ENCODE data around the gene UBLCP1. TPM values are rescaled to one million over a fixed set of nuclear protein-coding genes. Genes with fewer than 3 reads are reported as not detected.

UBLCP1 gene
- total and polyA plus RNA-seq, 2 of the 8 experiments (the other 6 are each of a cell fraction or from before 2014, with no cell fraction given), result 13.0 to 40.9 TPM

DNA sequence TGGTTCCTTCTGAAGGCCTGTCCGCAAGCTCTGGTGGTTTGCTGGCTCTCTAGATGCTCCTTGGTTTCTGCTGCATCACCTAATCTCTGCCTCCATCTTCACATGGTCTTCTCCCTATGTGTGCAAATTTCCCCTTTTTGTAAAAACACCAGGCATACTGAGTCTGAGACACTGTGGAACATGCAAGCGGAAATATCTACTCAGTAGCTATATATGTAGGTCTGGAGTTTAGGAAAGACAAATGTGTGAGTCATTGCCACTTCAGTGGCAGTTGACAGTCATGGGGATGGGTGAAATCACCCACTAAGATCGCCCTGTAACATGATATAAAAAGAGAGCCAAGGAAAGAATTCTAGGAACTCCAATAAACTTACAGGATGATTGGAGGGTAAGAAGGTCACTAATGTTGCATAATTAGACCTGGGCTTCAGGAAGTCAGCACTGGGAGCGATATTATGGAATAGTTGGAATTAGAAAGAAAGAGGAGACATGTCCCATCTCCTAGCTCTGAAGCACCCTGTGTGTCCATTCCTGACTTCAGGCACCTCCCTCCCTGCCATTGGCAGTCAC lies 22.7 kb upstream of the UBLCP1 start:
- no peak overlapping the region for H3K4me2 ChIP-seq (ENCODE audit: insufficient read depth in 1 of 2, low read depth in 2 of 2, low read length in 2 of 2)
- H2BK120ac ChIP-seq (replicated peaks; ENCODE audit: low read depth, low read length), result no peak overlapping the region
- no peaks in the 10 kb centered on the region; the same call in 1 of the 2 replicates for H3K23me2 ChIP-seq (ENCODE audit: low read depth, low read length)
- no peak overlapping the region for H3K23ac ChIP-seq (ENCODE audit: insufficient read length)
- H3K79me1 ChIP-seq (ENCODE audit: low read depth, low read length), result no peaks in the 10 kb centered on the region
- H4K5ac ChIP-seq (ENCODE audit: insufficient read length, low read depth, low read length), result no peak overlapping the region
- ChIA-PET POLR2A (ENCODE audit: partially characterized antibody) (no interaction called here), CTCF (ENCODE audit: partially characterized antibody) (interaction anchor here (0.8 to 1.4 kb wide), 3 partner anchors 28 to 84 kb away, joined by 3 to 4 read pairs (median 4); no protein-coding TSS in a partner anchor)
- H2BK20ac ChIP-seq (ENCODE audit: low read length), result no peak overlapping the region
- H4K8ac ChIP-seq (ENCODE audit: extremely low read depth, insufficient read depth, low read length), result no peak overlapping the region
- H2AK5ac ChIP-seq (ENCODE audit: low read depth, low read length), result no peak overlapping the region
- H3K4ac ChIP-seq (replicated peaks; ENCODE audit: insufficient read length, low read depth, low read length), result no peak overlapping the region
- DNase-seq (ENCODE audit: low read depth in 1 of 2, low spot score in 2 of 2) (no peak), FAIRE-seq (no peak)
- H2BK5ac ChIP-seq (ENCODE audit: low read depth, low read length), result no peak overlapping the region
- no peaks in the 10 kb centered on the region for H4K20me1 ChIP-seq (replicated peaks in 1 of 2; ENCODE audit: control insufficient read depth in 1 of 2, insufficient read depth in 2 of 2, low read length in 2 of 2)
- H3K9ac ChIP-seq (replicated peaks in 1 of 4; ENCODE audit: extremely low read depth in 1 of 4, low read depth in 3 of 4, low read length in 3 of 4), result no peak overlapping the region
- no peak overlapping the region for H2AFZ ChIP-seq (ENCODE audit: low read length)
- H3K27me3 ChIP-seq (replicated peaks in 1 of 4; ENCODE audit: control insufficient read depth in 3 of 4, extremely low read depth in 1 of 4, insufficient read depth in 3 of 4, low read length in 3 of 4), result peaks cover 0 to 3% (median 0%) of the 10 kb centered on the region in 4 experiments; a peak in 1 of 7 replicates
- H2BK12ac ChIP-seq (ENCODE audit: low read depth, low read length), result no peak overlapping the region
- no peak overlapping the region for H2BK15ac ChIP-seq (ENCODE audit: low read length)
- no peak overlapping the region for H3K56ac ChIP-seq (replicated peaks; ENCODE audit: insufficient read length, low read depth, low read length)
- WGBS, 2 experiments (ENCODE audit: extremely low coverage in 1 of 2, insufficient coverage in 1 of 2, insufficient read length in 1 of 2, insufficient replicate concordance in 2 of 2, low coverage in 1 of 2, low lambda C conversion rate in 2 of 2, missing lambda C conversion rate in 1 of 2), result 87% methylated on average over 4 of the region's 4 CpGs; no CpG with 5 or more reads in 1 of the 2 experiments
- H3K79me2 ChIP-seq (ENCODE audit: control insufficient read depth in 1 of 2, insufficient read depth in 2 of 2, low read length in 2 of 2), result no peaks in the 10 kb centered on the region
- no peaks in the 10 kb centered on the region for H3K9me3 ChIP-seq (ENCODE audit: insufficient read depth in 2 of 2, low read depth in 1 of 2, low read length in 1 of 2)
- H3K27ac ChIP-seq (ENCODE audit: low read depth, low read length), result no peak overlapping the region
- no peaks in the 10 kb centered on the region for H3K4me1 ChIP-seq (replicated peaks in 1 of 4; ENCODE audit: control insufficient read depth in 3 of 4, insufficient read depth in 4 of 4, low read length in 3 of 4)
- no peaks in the 10 kb centered on the region for H3K36me3 ChIP-seq (ENCODE audit: control insufficient read depth in 2 of 4, insufficient read depth in 4 of 4, low read length in 3 of 4)
- no peak overlapping the region for H3K4me3 ChIP-seq (ENCODE audit: extremely low read depth in 1 of 4, insufficient read depth in 2 of 4, low read depth in 3 of 4, low read length in 4 of 4)
- no peak overlapping the region for H3K18ac ChIP-seq (ENCODE audit: extremely low read depth, low read length)
- no peak for TF ChIP-seq ZNF274 (IDR thresholded peaks at IDR 0.05; ENCODE audit: borderline replicate concordance, extremely low read depth, low read length)
- H4K91ac ChIP-seq (replicated peaks; ENCODE audit: insufficient read length, low read length), result no peak overlapping the region
- H3K14ac ChIP-seq (ENCODE audit: insufficient read length), result no peak overlapping the region

All from H1 (cell line).